Measurements from ENCODE around the gene SPTB.

- TF ChIP-seq CTCF (IDR thresholded peaks at IDR 0.05 in 4 of 5, conservative IDR thresholded peaks at IDR 0.05 in 1 of 5) (no peak), POLR2A (IDR thresholded peaks at IDR 0.05) (no peak)
These were observed 120.8 kb downstream of the SPTB start for GRCh38 chr14:64758691-64759554.
